Fibroblast of lung (primary cell): ENCODE data around the gene FGGY.

ENCODE experiments used
- EZH2 ChIP-seq: IDR thresholded peaks from 2 replicates; pipeline ENCODE4 v1.5.1; 2012; ENCODE audit warnings: low read length, control low read depth, mild to moderate bottlenecking; ENCODE audit errors: missing control alignments
- TF ChIP-seq, protein P1 (sequence below), 2 donors: IDR thresholded peaks in 1 of 2; conservative IDR thresholded peaks in 1 of 2; 1 replicate in 1 of 2; 2 replicates in 1 of 2; pipeline ENCODE4 v1.5.1; 2011 to 2012; ENCODE audit warnings: low read length in 2 of 2, control low read depth in 1 of 2, inconsistent platforms in 1 of 2, low read depth in 1 of 2, mild to moderate bottlenecking in 1 of 2

DNA sequence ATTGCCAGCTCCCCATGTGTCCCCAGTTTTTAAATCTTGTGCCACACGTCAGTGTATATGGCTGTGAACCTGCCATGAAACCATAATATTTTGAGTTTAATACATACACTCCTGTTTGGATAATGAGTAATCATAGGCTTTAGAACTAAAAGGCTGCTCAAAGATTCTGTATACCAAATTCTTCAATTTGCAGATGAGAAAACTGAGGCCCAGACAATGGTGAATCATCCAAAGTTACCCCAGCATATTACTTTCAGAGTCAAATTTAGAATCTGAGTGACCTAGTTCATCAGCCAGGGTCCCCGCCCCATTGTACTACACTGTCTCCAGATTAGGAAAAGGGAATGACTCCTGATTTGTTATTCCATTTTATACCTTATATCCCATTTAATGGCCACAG lies 224.6 kb downstream of the FGGY start:
- TF ChIP-seq, protein P1, sequence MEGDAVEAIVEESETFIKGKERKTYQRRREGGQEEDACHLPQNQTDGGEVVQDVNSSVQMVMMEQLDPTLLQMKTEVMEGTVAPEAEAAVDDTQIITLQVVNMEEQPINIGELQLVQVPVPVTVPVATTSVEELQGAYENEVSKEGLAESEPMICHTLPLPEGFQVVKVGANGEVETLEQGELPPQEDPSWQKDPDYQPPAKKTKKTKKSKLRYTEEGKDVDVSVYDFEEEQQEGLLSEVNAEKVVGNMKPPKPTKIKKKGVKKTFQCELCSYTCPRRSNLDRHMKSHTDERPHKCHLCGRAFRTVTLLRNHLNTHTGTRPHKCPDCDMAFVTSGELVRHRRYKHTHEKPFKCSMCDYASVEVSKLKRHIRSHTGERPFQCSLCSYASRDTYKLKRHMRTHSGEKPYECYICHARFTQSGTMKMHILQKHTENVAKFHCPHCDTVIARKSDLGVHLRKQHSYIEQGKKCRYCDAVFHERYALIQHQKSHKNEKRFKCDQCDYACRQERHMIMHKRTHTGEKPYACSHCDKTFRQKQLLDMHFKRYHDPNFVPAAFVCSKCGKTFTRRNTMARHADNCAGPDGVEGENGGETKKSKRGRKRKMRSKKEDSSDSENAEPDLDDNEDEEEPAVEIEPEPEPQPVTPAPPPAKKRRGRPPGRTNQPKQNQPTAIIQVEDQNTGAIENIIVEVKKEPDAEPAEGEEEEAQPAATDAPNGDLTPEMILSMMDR (conservative IDR thresholded peaks at IDR 0.05 in 1 of 2, IDR thresholded peaks at IDR 0.05 in 1 of 2; ENCODE audit: low read depth in 1 of 2, low read length in 2 of 2): no peak
- no peak for TF ChIP-seq EZH2
